OCI-LY3 (cell line): ENCODE results near the gene RAD50.

Source experiments
- H2AFZ ChIP-seq: fragments of 200-600, 300-600 bp; shearing (Covaris generic); 2 replicates; pipeline ENCODE4 v1.6.0; 2014; ENCODE audit warnings: antibody characterized with exemption, low read depth, low read length
- H3K27ac ChIP-seq: fragments of 200-600, 300-600 bp; sonication (generic); 2 replicates; pipeline ENCODE4 v1.5.1; 2014; ENCODE audit warnings: mild to moderate bottlenecking, low read length, moderate library complexity, mixed read lengths
- H3K27me3 ChIP-seq: fragments of 200-600, 300-600 bp; sonication (generic); 2 replicates; pipeline ENCODE4 v1.6.1; 2014; ENCODE audit warnings: low read depth, low read length, mixed read lengths
- H3K36me3 ChIP-seq: fragments of 200-600, 300-600 bp; sonication (generic); replicated peaks from 2 replicates; pipeline ENCODE3; 2014; ENCODE audit warnings: low read depth, low read length, mixed read lengths
- H3K4me1 ChIP-seq: fragments of 300-600, 200-600 bp; sonication (generic); 2 replicates; pipeline ENCODE4 v1.6.1; 2014; ENCODE audit warnings: low read length, mixed read lengths
- H3K4me2 ChIP-seq: fragments of 200-600, 300-600 bp; sonication (generic); 2 replicates; pipeline ENCODE4 v1.6.1; 2014; ENCODE audit warnings: low read length, mixed read lengths
- H3K4me3 ChIP-seq: fragments of 300-600, 200-600 bp; sonication (generic); 2 replicates; pipeline ENCODE4 v1.5.1; 2014; ENCODE audit warnings: antibody characterized with exemption, mild to moderate bottlenecking, low read length, moderate library complexity
- H3K79me2 ChIP-seq: fragments of 300-600, 200-600 bp; shearing (Covaris generic); 2 replicates; pipeline ENCODE4 v1.6.1; 2014; ENCODE audit warnings: mild to moderate bottlenecking, low read length, mixed read lengths
- H3K9ac ChIP-seq: fragments of 300-600, 200-600 bp; shearing (Covaris generic); 2 replicates; pipeline ENCODE4 v1.6.0; 2014; ENCODE audit warnings: mild to moderate bottlenecking, low read length, moderate library complexity
- H3K9me3 ChIP-seq: fragments of 200-600, 300-600 bp; shearing (Covaris generic); 2 replicates; pipeline ENCODE4 v1.6.1; 2014; ENCODE audit warnings: low read length, mixed read lengths; ENCODE audit not compliant: insufficient read depth
- H4K20me1 ChIP-seq: fragments of 200-600, 300-600 bp; sonication (generic); 2 replicates; pipeline ENCODE4 v1.6.1; 2016; ENCODE audit warnings: low read length, mixed read lengths; ENCODE audit not compliant: insufficient read depth
- EZH2phosphoT487 ChIP-seq: fragments of 200-600 bp; shearing (Covaris generic); IDR thresholded peaks from 2 replicates; pipeline ENCODE4 v1.6.1; 2018; ENCODE audit warnings: antibody characterized with exemption, mixed run types, low read depth
- TF ChIP-seq, protein P1 (sequence below): fragments of 200-600, 300-600 bp; sonication (generic); IDR thresholded peaks from 2 replicates; pipeline ENCODE4 v1.5.1; 2014; ENCODE audit warnings: antibody characterized with exemption, low read length, low read depth

The RAD50 gene

DNA sequence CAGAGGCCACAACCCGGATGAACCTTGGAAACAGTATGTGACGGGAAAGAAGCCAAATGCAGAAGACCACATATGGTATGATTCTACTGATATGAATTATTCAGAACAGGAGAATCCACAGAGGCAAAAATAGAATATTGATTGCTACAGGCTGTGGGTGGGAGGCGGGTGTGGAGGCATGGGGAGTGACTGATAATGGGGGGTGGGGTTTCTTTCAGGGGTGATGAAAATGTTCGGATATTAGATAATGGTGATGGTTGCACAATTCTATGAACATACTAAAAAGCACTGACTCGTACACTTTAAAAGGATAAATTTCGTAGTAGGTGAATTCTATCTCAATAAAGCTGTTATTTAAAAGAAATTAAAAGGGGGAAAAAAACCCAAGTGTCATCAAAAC lies 127.7 kb downstream of the RAD50 start:
- no peak overlapping the region for H2AFZ ChIP-seq
- H3K79me2 ChIP-seq, result no peaks in the 10 kb centered on the region
- H3K27ac ChIP-seq, result no peak overlapping the region
- H3K4me3 ChIP-seq, result no peak overlapping the region
- no peak for TF ChIP-seq EZH2phosphoT487
- TF ChIP-seq, protein P1, sequence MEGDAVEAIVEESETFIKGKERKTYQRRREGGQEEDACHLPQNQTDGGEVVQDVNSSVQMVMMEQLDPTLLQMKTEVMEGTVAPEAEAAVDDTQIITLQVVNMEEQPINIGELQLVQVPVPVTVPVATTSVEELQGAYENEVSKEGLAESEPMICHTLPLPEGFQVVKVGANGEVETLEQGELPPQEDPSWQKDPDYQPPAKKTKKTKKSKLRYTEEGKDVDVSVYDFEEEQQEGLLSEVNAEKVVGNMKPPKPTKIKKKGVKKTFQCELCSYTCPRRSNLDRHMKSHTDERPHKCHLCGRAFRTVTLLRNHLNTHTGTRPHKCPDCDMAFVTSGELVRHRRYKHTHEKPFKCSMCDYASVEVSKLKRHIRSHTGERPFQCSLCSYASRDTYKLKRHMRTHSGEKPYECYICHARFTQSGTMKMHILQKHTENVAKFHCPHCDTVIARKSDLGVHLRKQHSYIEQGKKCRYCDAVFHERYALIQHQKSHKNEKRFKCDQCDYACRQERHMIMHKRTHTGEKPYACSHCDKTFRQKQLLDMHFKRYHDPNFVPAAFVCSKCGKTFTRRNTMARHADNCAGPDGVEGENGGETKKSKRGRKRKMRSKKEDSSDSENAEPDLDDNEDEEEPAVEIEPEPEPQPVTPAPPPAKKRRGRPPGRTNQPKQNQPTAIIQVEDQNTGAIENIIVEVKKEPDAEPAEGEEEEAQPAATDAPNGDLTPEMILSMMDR, result no peak
- no peaks in the 10 kb centered on the region for H3K36me3 ChIP-seq
- H4K20me1 ChIP-seq, result no peaks in the 10 kb centered on the region
- H3K4me1 ChIP-seq, result peaks cover 34% of the 10 kb centered on the region
- peaks cover 4% of the 10 kb centered on the region; the same call in 1 of the 2 replicates for H3K27me3 ChIP-seq
- no peaks in the 10 kb centered on the region for H3K9me3 ChIP-seq
- no peak overlapping the region for H3K9ac ChIP-seq
- no peak overlapping the region for H3K4me2 ChIP-seq

- H3K27ac ChIP-seq, result no peak overlapping the region
- no peaks in the 10 kb centered on the region for H3K36me3 ChIP-seq
- peaks cover 37% of the 10 kb centered on the region for H3K4me1 ChIP-seq
- H4K20me1 ChIP-seq, result no peaks in the 10 kb centered on the region
- no peak overlapping the region for H3K4me2 ChIP-seq
- peaks cover 4% of the 10 kb centered on the region; the same call in 1 of the 2 replicates for H3K27me3 ChIP-seq
- TF ChIP-seq EZH2phosphoT487, result no peak
- TF ChIP-seq, protein P1, result no peak
- H3K9ac ChIP-seq, result no peak overlapping the region
- no peaks in the 10 kb centered on the region for H3K9me3 ChIP-seq
- H3K4me3 ChIP-seq, result no peak overlapping the region
- H2AFZ ChIP-seq, result no peak overlapping the region
- no peaks in the 10 kb centered on the region for H3K79me2 ChIP-seq
Observed at GRCh38 chr5:132684922-132685720, 128.3 kb downstream of the RAD50 start.

GRCh38 chr5:132686193-132686592 lies 129.4 kb downstream of the RAD50 start:
- H3K4me2 ChIP-seq, result no peak overlapping the region

GRCh38 chr5:132687995-132688394 lies 131.2 kb downstream of the RAD50 start:
- TF ChIP-seq EZH2phosphoT487, result no peak
- TF ChIP-seq, protein P1, result no peak

More at GRCh38 chr5:132686193-132686592, 129.4 kb downstream of the RAD50 start:
- Histone ChIP-seq H3K9me3 (no peaks in the 10 kb centered on the region), H3K4me1 (peaks cover 32% of the 10 kb centered on the region), H3K27ac (no peak overlapping the region), H3K4me3 (no peak overlapping the region), H3K36me3 (no peaks in the 10 kb centered on the region), H3K79me2 (no peaks in the 10 kb centered on the region), H3K27me3 (peaks cover 4% of the 10 kb centered on the region; the same call in 1 of the 2 replicates), H3K9ac (no peak overlapping the region), H2AFZ (no peak overlapping the region), H4K20me1 (no peaks in the 10 kb centered on the region)
- TF ChIP-seq, protein P1, result no peak
- no peak for TF ChIP-seq EZH2phosphoT487

More at GRCh38 chr5:132687995-132688394, 131.2 kb downstream of the RAD50 start:
- no peak overlapping the region for H3K9ac ChIP-seq
- no peak overlapping the region for H3K27ac ChIP-seq
- H2AFZ ChIP-seq, result no peak overlapping the region
- H3K9me3 ChIP-seq, result no peaks in the 10 kb centered on the region
- H3K4me2 ChIP-seq, result no peak overlapping the region
- H3K4me1 ChIP-seq, result peaks cover 25% of the 10 kb centered on the region
- no peaks in the 10 kb centered on the region for H4K20me1 ChIP-seq
- no peak overlapping the region for H3K4me3 ChIP-seq
- no peaks in the 10 kb centered on the region for H3K36me3 ChIP-seq
- no peaks in the 10 kb centered on the region for H3K79me2 ChIP-seq
- H3K27me3 ChIP-seq, result peaks cover 4% of the 10 kb centered on the region; the same call in 1 of the 2 replicates
